Prostate gland (tissue), 2 donors: ENCODE data around the gene LOXHD1.

ENCODE experiments used
- POLR2A ChIP-seq: fragments of 450-650 bp; IDR thresholded peaks from one replicate; pipeline ENCODE4 v1.6.1; 2016; ENCODE audit warnings: antibody characterized with exemption, mild to moderate bottlenecking
- TF ChIP-seq, protein P1 (sequence below), 4 experiments: fragments of 200-600 bp in 2 of 4; fragments of 450-650 bp in 2 of 4; sonication (generic) in 2 of 4; IDR thresholded peaks; 1 replicate in 3 of 4; 2 replicates in 1 of 4; pipeline ENCODE4 v1.5.1; 2016 to 2019; ENCODE audit warnings: antibody characterized with exemption in 4 of 4, mild to moderate bottlenecking in 2 of 4, moderate library complexity in 2 of 4

DNA sequence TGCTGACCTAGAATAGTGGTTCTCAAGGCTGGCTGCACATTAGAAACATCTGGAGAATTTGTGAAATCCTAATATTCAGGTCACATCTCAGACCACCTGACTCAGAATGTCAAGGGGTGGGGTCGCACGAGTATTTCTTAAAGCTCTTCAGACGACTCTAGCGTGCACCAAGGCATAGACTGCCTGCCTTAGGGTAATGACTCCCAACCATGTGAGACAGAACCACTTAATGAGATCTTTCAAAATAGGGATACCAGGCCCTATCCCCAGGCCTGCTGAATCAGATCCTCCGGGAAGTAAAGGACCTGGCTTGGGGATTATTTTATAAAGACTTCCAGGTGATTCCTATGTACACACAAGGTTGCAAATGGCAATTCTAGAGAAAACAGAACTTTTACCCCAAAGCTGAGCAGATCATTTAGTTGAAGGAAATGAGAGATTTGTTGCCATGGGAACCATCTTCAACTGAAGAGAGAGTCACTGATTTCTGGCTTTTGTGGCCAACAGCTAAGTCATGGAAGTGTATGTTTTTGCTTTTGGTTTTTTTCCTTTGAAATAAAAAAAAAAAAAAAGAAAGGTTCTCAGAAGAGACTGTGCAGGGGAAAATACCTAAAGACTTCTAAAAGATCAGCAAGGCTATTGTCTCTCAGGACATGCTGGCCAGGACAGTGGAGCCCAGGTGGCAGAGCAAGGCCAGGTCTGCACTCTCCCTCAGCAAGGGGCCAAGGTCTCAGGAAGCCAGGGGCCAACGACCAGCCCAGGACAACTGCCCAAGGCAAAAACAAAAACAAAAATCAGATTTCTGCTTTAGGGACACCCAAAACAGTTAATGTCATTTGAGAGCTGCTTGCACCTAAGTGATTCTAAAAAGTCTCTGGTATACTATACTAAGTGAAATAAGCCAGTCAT is 15.3 kb upstream of the LOXHD1 start:
- TF ChIP-seq POLR2A, result no peak
- TF ChIP-seq, protein P1, sequence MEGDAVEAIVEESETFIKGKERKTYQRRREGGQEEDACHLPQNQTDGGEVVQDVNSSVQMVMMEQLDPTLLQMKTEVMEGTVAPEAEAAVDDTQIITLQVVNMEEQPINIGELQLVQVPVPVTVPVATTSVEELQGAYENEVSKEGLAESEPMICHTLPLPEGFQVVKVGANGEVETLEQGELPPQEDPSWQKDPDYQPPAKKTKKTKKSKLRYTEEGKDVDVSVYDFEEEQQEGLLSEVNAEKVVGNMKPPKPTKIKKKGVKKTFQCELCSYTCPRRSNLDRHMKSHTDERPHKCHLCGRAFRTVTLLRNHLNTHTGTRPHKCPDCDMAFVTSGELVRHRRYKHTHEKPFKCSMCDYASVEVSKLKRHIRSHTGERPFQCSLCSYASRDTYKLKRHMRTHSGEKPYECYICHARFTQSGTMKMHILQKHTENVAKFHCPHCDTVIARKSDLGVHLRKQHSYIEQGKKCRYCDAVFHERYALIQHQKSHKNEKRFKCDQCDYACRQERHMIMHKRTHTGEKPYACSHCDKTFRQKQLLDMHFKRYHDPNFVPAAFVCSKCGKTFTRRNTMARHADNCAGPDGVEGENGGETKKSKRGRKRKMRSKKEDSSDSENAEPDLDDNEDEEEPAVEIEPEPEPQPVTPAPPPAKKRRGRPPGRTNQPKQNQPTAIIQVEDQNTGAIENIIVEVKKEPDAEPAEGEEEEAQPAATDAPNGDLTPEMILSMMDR (IDR thresholded peaks at IDR 0.05), result no peak
